ENCODE results near the gene NSA2.

The NSA2 gene

GRCh38 chr5:74829413-74829812, 62.4 kb downstream of the NSA2 start:
- DNase-seq = no peak
- TF ChIP-seq CTCF (IDR thresholded peaks at IDR 0.05; ENCODE audit: low read depth, low read length) = no peak
- H3K27me3 ChIP-seq = peaks cover 36% of the 10 kb centered on the region
- no peaks in the 10 kb centered on the region for H3K4me1 ChIP-seq
- no peaks in the 10 kb centered on the region for H3K9me3 ChIP-seq
- no peaks in the 10 kb centered on the region for H3K36me3 ChIP-seq
- H3K4me3 ChIP-seq (ENCODE audit: low read depth, low read length) = no peak overlapping the region
